SK-N-SH treated with all-trans-retinoic acid at 6 μM for 48 hours (cell line): ENCODE data around the gene DOK6.

Experiments used
- ARNTL ChIP-seq: fragments of 450-650 bp; formaldehyde crosslinking; IDR thresholded peaks from 2 replicates; pipeline ENCODE4 v1.5.0; 2020; ENCODE audit warnings: low read depth, mild to moderate bottlenecking, moderate library complexity, borderline replicate concordance
- ISL1 ChIP-seq: fragments of 250-450 bp; sonication (Bioruptor Pico); IDR thresholded peaks from 2 replicates; pipeline ENCODE4 v2.1.2; 2022; ENCODE audit warnings: mild to moderate bottlenecking, moderate library complexity
- TCF4 ChIP-seq: fragments of 250-450 bp; sonication (Bioruptor Pico); IDR thresholded peaks from 2 replicates; pipeline ENCODE4 v1.8.0; 2021; ENCODE audit warnings: mild to moderate bottlenecking, moderate library complexity, borderline replicate concordance
- ZFP30 ChIP-seq: fragments of 450-650 bp; formaldehyde crosslinking; IDR thresholded peaks from 2 replicates; pipeline ENCODE4 v1.5.0; 2022; ENCODE audit warnings: mild to moderate bottlenecking, moderate library complexity
- TF ChIP-seq, protein P1 (sequence below): fragments of 250-450 bp; sonication (Bioruptor Pico); IDR thresholded peaks from 2 replicates; pipeline ENCODE4 v1.5.0; 2020; ENCODE audit warnings: mild to moderate bottlenecking, moderate library complexity
- TF ChIP-seq, protein P2 (sequence below): fragments of 250-450 bp; sonication (Bioruptor Pico); IDR thresholded peaks from 2 replicates; pipeline ENCODE4 v1.8.0; 2020; ENCODE audit warnings: mild to moderate bottlenecking, moderate library complexity, borderline replicate concordance

DNA sequence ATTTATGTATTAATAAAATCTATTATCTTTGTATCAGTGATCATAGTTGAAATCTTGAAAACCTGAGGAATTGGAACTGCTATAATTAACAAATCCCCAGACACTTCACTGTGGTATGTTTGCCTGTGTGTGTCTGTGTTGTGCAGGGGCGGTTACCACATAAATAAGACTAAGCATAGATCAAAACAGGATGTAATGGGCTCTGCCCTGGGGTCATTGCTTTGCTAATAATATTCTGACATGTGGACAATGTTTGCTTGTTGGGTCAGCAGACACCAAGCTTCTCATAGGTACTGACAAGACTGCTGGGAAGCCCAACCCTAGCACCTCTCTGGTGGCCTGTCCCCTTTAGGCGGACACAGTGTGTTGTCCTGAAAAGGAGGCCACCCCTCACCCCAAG, 35.8 kb upstream of the DOK6 start:
- TF ChIP-seq ARNTL (CRISPR knock-in tag): no peak
- TF ChIP-seq, protein P1, sequence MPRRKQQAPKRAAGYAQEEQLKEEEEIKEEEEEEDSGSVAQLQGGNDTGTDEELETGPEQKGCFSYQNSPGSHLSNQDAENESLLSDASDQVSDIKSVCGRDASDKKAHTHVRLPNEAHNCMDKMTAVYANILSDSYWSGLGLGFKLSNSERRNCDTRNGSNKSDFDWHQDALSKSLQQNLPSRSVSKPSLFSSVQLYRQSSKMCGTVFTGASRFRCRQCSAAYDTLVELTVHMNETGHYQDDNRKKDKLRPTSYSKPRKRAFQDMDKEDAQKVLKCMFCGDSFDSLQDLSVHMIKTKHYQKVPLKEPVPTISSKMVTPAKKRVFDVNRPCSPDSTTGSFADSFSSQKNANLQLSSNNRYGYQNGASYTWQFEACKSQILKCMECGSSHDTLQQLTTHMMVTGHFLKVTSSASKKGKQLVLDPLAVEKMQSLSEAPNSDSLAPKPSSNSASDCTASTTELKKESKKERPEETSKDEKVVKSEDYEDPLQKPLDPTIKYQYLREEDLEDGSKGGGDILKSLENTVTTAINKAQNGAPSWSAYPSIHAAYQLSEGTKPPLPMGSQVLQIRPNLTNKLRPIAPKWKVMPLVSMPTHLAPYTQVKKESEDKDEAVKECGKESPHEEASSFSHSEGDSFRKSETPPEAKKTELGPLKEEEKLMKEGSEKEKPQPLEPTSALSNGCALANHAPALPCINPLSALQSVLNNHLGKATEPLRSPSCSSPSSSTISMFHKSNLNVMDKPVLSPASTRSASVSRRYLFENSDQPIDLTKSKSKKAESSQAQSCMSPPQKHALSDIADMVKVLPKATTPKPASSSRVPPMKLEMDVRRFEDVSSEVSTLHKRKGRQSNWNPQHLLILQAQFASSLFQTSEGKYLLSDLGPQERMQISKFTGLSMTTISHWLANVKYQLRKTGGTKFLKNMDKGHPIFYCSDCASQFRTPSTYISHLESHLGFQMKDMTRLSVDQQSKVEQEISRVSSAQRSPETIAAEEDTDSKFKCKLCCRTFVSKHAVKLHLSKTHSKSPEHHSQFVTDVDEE (CRISPR knock-in tag): no peak
- TF ChIP-seq, protein P2, sequence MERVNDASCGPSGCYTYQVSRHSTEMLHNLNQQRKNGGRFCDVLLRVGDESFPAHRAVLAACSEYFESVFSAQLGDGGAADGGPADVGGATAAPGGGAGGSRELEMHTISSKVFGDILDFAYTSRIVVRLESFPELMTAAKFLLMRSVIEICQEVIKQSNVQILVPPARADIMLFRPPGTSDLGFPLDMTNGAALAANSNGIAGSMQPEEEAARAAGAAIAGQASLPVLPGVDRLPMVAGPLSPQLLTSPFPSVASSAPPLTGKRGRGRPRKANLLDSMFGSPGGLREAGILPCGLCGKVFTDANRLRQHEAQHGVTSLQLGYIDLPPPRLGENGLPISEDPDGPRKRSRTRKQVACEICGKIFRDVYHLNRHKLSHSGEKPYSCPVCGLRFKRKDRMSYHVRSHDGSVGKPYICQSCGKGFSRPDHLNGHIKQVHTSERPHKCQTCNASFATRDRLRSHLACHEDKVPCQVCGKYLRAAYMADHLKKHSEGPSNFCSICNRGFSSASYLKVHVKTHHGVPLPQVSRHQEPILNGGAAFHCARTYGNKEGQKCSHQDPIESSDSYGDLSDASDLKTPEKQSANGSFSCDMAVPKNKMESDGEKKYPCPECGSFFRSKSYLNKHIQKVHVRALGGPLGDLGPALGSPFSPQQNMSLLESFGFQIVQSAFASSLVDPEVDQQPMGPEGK (CRISPR knock-in tag): no peak
- no peak for TF ChIP-seq ZFP30 (CRISPR knock-in tag)
- no peak for TF ChIP-seq TCF4 (CRISPR knock-in tag)
- no peak for TF ChIP-seq ISL1 (CRISPR knock-in tag)
